ENCODE results near the gene SLC39A3. TPM values are rescaled to one million over a fixed set of nuclear protein-coding genes. Genes with fewer than 3 reads are reported as not detected.
"Not testable (repeated sequence)": the region's sequence is repeated elsewhere in the genome, so short reads cannot be mapped to it uniquely, and the experiment has no call there.

Gene SLC39A3
- total RNA-seq, 4 donors from 2014 or later, result 29.8 to 42.5 (median 36.2) TPM

GRCh38 chr19:2715470-2716274 is 24.1 kb downstream of the SLC39A3 start:
- Histone ChIP-seq H3K4me3 (no peak overlapping the region), H3K36me3 (no peaks in the 10 kb centered on the region), H3K4me1 (peaks cover 0 to 11% (median 6%) of the 10 kb centered on the region in 4 donors), H3K27me3 (peaks cover 0 to 27% of the 10 kb centered on the region in 2 donors), H3K9me3 (peaks cover 0 to 12% (median 0%) of the 10 kb centered on the region in 4 donors), H3K27ac (no peak overlapping the region)
- no peak for TF ChIP-seq CTCF (IDR thresholded peaks at IDR 0.05)
- TF ChIP-seq POLR2A (IDR thresholded peaks at IDR 0.05), result no peak
- no peak for TF ChIP-seq EP300 (IDR thresholded peaks at IDR 0.05)
- no peak for DNase-seq (ENCODE audit: low spot score in 2 of 2)
- WGBS, 2 donors, result 90 to 92% methylated on average over 12 of the region's 12 CpGs

- no peak overlapping the region for H3K4me3 ChIP-seq
- 86 to 90% methylated on average over 11 to 14 of the region's 16 CpGs for WGBS, 2 donors
Measured at GRCh38 chr19:2714531-2715269, 25.1 kb downstream of the SLC39A3 start.

GRCh38 chr19:2714102-2714501 is 25.7 kb downstream of the SLC39A3 start:
- not testable (repeated sequence) for DNase-seq (ENCODE audit: low spot score in 2 of 2)
- WGBS, 2 donors, result 79% methylated on average over 1 of the region's 1 CpG; no CpG with 5 or more reads in 1 of the 2 donors

More at GRCh38 chr19:2714531-2715269, 25.1 kb downstream of the SLC39A3 start:
- Histone ChIP-seq H3K27ac (no peak overlapping the region), H3K4me1 (peaks cover 0 to under 1% (median 0%) of the 10 kb centered on the region in 4 donors), H3K9me3 (peaks cover 0 to 12% (median 0%) of the 10 kb centered on the region in 4 donors), H3K27me3 (peaks cover 0 to 17% of the 10 kb centered on the region in 2 donors), H3K36me3 (no peaks in the 10 kb centered on the region)
- DNase-seq (ENCODE audit: low spot score in 2 of 2), result no peak
- TF ChIP-seq EP300 (IDR thresholded peaks at IDR 0.05), result no peak
- no peak for TF ChIP-seq POLR2A (IDR thresholded peaks at IDR 0.05)
- no peak for TF ChIP-seq CTCF (IDR thresholded peaks at IDR 0.05)

GRCh38 chr19:2713170-2713569 is 26.6 kb downstream of the SLC39A3 start:
- 78 to 98% methylated on average over 3 of the region's 3 CpGs for WGBS, 2 donors
- DNase-seq (ENCODE audit: low spot score in 2 of 2); H3K27me3 ChIP-seq; H3K36me3 ChIP-seq; H3K4me1 ChIP-seq; H3K27ac ChIP-seq; H3K4me3 ChIP-seq: not testable (repeated sequence)
- H3K9me3 ChIP-seq, result peaks cover 0 to 12% (median 0%) of the 10 kb centered on the region in 4 donors

More at GRCh38 chr19:2714102-2714501, 25.7 kb downstream of the SLC39A3 start:
- not testable (repeated sequence) for H3K27ac ChIP-seq, H3K4me1 ChIP-seq, H3K36me3 ChIP-seq, H3K4me3 ChIP-seq
- Histone ChIP-seq H3K27me3 (peaks cover 0 to 11% of the 10 kb centered on the region in 2 donors), H3K9me3 (peaks cover 0 to 12% (median 0%) of the 10 kb centered on the region in 4 donors)

- Histone ChIP-seq H3K27me3 (peaks cover 0 to 5% of the 10 kb centered on the region in 2 donors), H3K36me3 (no peaks in the 10 kb centered on the region), H3K4me3 (no peak overlapping the region), H3K9me3 (peaks cover 0 to 12% (median 0%) of the 10 kb centered on the region in 4 donors), H3K4me1 (no peaks in the 10 kb centered on the region), H3K27ac (no peak overlapping the region)
- no peak for DNase-seq (ENCODE audit: low spot score in 2 of 2)
- WGBS, 2 donors, result 63 to 69% methylated on average over 5 of the region's 5 CpGs
- TF ChIP-seq EP300 (IDR thresholded peaks at IDR 0.05) (no peak), POLR2A (IDR thresholded peaks at IDR 0.05) (no peak), CTCF (IDR thresholded peaks at IDR 0.05) (no peak)
Measured at GRCh38 chr19:2711875-2712205, 28.0 kb downstream of the SLC39A3 start.
